Measurements from ENCODE around the gene CENPX. TPM values are rescaled to one million over a fixed set of nuclear protein-coding genes. Genes with fewer than 3 reads are reported as not detected.
"Not testable (repeated sequence)": the region's sequence is repeated elsewhere in the genome, so short reads cannot be mapped to it uniquely, and the experiment has no call there.

CENPX gene
- total and polyA plus RNA-seq, 2 donors (not counting 3 experiments of a cell fraction or from before 2014, with no cell fraction given) = 56.2 to 67.2 TPM

DNA sequence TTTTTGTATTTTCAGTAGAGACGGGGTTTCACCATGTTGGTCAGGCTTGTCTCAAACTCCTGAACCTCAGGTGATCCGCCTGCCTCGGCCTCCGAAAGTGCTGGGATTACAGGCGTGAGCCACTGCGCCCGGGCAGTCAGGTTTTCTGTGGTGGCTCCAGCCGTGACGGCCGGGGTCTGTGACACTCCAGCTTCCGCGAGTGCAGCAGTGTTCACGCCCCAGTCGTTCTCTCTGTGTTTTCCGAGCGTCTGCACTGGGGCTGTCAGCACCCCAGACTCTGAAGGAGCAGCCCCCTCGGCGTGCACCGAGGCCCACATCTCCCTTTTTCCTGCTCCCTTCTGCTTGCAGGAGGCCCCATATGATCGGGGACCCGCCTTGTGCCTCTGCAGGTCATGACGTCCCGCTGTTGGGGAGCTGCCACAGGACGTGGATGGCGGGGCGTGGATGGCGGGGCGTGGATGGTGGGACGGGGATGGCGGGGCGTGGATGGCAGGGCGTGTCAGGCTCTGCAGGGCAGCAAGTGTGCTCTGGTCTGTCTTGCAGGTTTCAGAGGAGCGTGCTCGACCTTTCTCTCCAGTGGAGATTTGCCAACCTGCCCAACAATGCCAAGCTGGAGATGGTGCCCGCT, 39.6 kb downstream of the CENPX start:
- Histone ChIP-seq H3K9ac (replicated peaks; ENCODE audit: extremely low read depth, insufficient read depth, low read length) (no peak overlapping the region), H3K36me3 (ENCODE audit: control insufficient read depth in 2 of 2, extremely low read depth in 1 of 2, insufficient read depth in 2 of 2, low read length in 2 of 2) (peaks cover 0 to 18% of the 10 kb centered on the region in 2 experiments), H3K9me3 (replicated peaks; ENCODE audit: control insufficient read depth, insufficient read depth, low read length) (no peaks in the 10 kb centered on the region), H3K4me3 (replicated peaks in 1 of 3; ENCODE audit: insufficient read depth in 1 of 3, low read depth in 1 of 3, low read length in 3 of 3) (no peak overlapping the region), H3K4me1 (ENCODE audit: control insufficient read depth, extremely low read depth, insufficient read depth, low read length) (peaks cover 2% of the 10 kb centered on the region), H3K27me3 (ENCODE audit: control insufficient read depth in 2 of 2, insufficient read depth in 2 of 2, low read length in 2 of 2) (no peaks in the 10 kb centered on the region), H2AFZ (ENCODE audit: low read depth, low read length) (no peak overlapping the region), H3K79me2 (ENCODE audit: control insufficient read depth, insufficient read depth, low read length) (no peaks in the 10 kb centered on the region), H4K20me1 (replicated peaks; ENCODE audit: control insufficient read depth, extremely low read depth, insufficient read depth, low read length) (no peaks in the 10 kb centered on the region), H3K9me1 (replicated peaks; ENCODE audit: control insufficient read depth, extremely low read depth, insufficient read depth, low read length) (no peaks in the 10 kb centered on the region), H3K27ac (ENCODE audit: insufficient read depth, low read depth, low read length) (no peak overlapping the region), H3K4me2 (ENCODE audit: insufficient read depth, low read length) (no peak overlapping the region)
- dilution Hi-C loops (cut with MboI; ENCODE audit: extremely low pct_ligation_motif_present, low sequenced_read_pairs) = no loop called here
- TF ChIP-seq EZH2 (IDR thresholded peaks at IDR 0.05; ENCODE audit: borderline replicate concordance, low read depth, low read length, severe bottlenecking) = no peak
- intact Hi-C loops (cut with micrococcal nuclease) = no loop called here
- no TSS peak for BruUV-seq (replicated peaks)
- ChIA-PET POLR2A (no interaction called here), CTCF (interaction anchor here (1.8 kb wide), 2 partner anchors 24 to 37 kb away, joined by 5 to 6 read pairs; no protein-coding TSS in a partner anchor)
- DNase-seq (ENCODE audit: low read depth, low spot score) (no peak), FAIRE-seq (no peak)

GRCh38 chr17:81981511-81981910, 41.2 kb downstream of the CENPX start:
- POLR2A ChIA-PET; FAIRE-seq; H4K20me1 ChIP-seq (replicated peaks; ENCODE audit: control insufficient read depth, extremely low read depth, insufficient read depth, low read length); dilution Hi-C loops (cut with MboI; ENCODE audit: extremely low pct_ligation_motif_present, low sequenced_read_pairs); H3K27ac ChIP-seq (ENCODE audit: insufficient read depth, low read depth, low read length); BruUV-seq (replicated peaks); H3K79me2 ChIP-seq (ENCODE audit: control insufficient read depth, insufficient read depth, low read length); H2AFZ ChIP-seq (ENCODE audit: low read depth, low read length); H3K9ac ChIP-seq (replicated peaks; ENCODE audit: extremely low read depth, insufficient read depth, low read length); H3K4me1 ChIP-seq (ENCODE audit: control insufficient read depth, extremely low read depth, insufficient read depth, low read length); intact Hi-C loops (cut with micrococcal nuclease); H3K4me2 ChIP-seq (ENCODE audit: insufficient read depth, low read length); DNase-seq (ENCODE audit: low read depth, low spot score); H3K9me3 ChIP-seq (replicated peaks; ENCODE audit: control insufficient read depth, insufficient read depth, low read length); H3K27me3 ChIP-seq (ENCODE audit: control insufficient read depth in 2 of 2, insufficient read depth in 2 of 2, low read length in 2 of 2); H3K4me3 ChIP-seq (replicated peaks in 1 of 3; ENCODE audit: insufficient read depth in 1 of 3, low read depth in 1 of 3, low read length in 3 of 3); H3K9me1 ChIP-seq (replicated peaks; ENCODE audit: control insufficient read depth, extremely low read depth, insufficient read depth, low read length): not testable (repeated sequence)
- CTCF ChIA-PET = interaction anchor here (1.4 kb wide), 1 partner anchor 49 kb away, joined by 3 read pairs; no protein-coding TSS in a partner anchor
- peaks cover 0 to 18% of the 10 kb centered on the region in 2 experiments for H3K36me3 ChIP-seq (ENCODE audit: control insufficient read depth in 2 of 2, extremely low read depth in 1 of 2, insufficient read depth in 2 of 2, low read length in 2 of 2)
